ENCODE measurements around the gene TBRG1.

- TF ChIP-seq CTCF (conservative IDR thresholded peaks at IDR 0.05; ENCODE audit: low read depth, low read length) = no peak
- TF ChIP-seq EZH2 (IDR thresholded peaks at IDR 0.05; ENCODE audit: low read length, unreplicated experiment) = no peak
These were observed 48.1 kb downstream of the TBRG1 start for GRCh38 chr11:124670732-124671131.
